BJ (cell line): ENCODE results near the gene ARHGEF17. TPM values are rescaled to one million over a fixed set of nuclear protein-coding genes. Genes with fewer than 3 reads are reported as not detected.

Source experiments
- CTCF ChIA-PET: fragments of 350-600 bp; formaldehyde crosslinking; extraction: SDS; loops from one replicate; lab custom pipeline; 2021; ENCODE audit warnings: antibody characterized with exemption, inconsistent platforms; lab: Yijun Ruan, JAX
- POLR2A ChIA-PET: fragments of 300-600 bp; sonication (Branson Sonifier 250); formaldehyde crosslinking; extraction: SDS; loops from one replicate; lab custom pipeline; 2021; ENCODE audit warnings: antibody characterized with exemption; lab: Charles Lee
- DNase-seq: peaks from one replicate; pipeline ENCODE4 v3.0.0-alpha.2; 2011; ENCODE audit warnings: low read depth
- H3K27me3 ChIP-seq: 2 replicates; pipeline ENCODE4 v1.6.0; 2011; ENCODE audit warnings: low read length; ENCODE audit not compliant: control insufficient read depth, insufficient read depth
- H3K36me3 ChIP-seq: 2 replicates; pipeline ENCODE4 v1.5.1; 2011; ENCODE audit warnings: low read length; ENCODE audit not compliant: control insufficient read depth, insufficient read depth
- H3K4me3 ChIP-seq: 2 replicates; pipeline ENCODE4 v1.5.1; 2011; ENCODE audit warnings: low read depth, mild to moderate bottlenecking, control low read depth, low read length
- polyA plus RNA-seq: library from polyadenylated mRNA; depleted of rRNA; stranded (reverse); fragments of >200 nt; gene quantifications from 2 replicates; pipeline ENCODE4 v1.2.3, GENCODE V29; 2011
- TF ChIP-seq, protein P1 (sequence below): IDR thresholded peaks from 2 replicates; pipeline ENCODE4 v1.5.1; 2011; ENCODE audit warnings: low read depth, mild to moderate bottlenecking, control low read depth, inconsistent platforms, low read length, moderate library complexity; ENCODE audit not compliant: insufficient read depth

The ARHGEF17 gene
- polyA plus RNA-seq, 1 experiment: 85.7 TPM

GRCh38 chr11:73315293-73316020, 7.4 kb downstream of the ARHGEF17 start:
- Histone ChIP-seq H3K4me3 (peak overlapping the region; percentile 10; the same call in 1 of the 2 replicates), H3K27me3 (no peaks in the 10 kb centered on the region), H3K36me3 (peaks cover 19% of the 10 kb centered on the region)
- TF ChIP-seq, protein P1, sequence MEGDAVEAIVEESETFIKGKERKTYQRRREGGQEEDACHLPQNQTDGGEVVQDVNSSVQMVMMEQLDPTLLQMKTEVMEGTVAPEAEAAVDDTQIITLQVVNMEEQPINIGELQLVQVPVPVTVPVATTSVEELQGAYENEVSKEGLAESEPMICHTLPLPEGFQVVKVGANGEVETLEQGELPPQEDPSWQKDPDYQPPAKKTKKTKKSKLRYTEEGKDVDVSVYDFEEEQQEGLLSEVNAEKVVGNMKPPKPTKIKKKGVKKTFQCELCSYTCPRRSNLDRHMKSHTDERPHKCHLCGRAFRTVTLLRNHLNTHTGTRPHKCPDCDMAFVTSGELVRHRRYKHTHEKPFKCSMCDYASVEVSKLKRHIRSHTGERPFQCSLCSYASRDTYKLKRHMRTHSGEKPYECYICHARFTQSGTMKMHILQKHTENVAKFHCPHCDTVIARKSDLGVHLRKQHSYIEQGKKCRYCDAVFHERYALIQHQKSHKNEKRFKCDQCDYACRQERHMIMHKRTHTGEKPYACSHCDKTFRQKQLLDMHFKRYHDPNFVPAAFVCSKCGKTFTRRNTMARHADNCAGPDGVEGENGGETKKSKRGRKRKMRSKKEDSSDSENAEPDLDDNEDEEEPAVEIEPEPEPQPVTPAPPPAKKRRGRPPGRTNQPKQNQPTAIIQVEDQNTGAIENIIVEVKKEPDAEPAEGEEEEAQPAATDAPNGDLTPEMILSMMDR: no peak
- no peak for DNase-seq
- ChIA-PET POLR2A (interaction anchor here (1.4 kb wide), 1 partner anchor 19 kb away, joined by 19 read pairs; no protein-coding TSS in a partner anchor), CTCF (interaction anchor here (1.0 to 11.3 kb wide), 4 partner anchors 9 to 22 kb away, joined by 5 to 259 read pairs (median 16); no protein-coding TSS in a partner anchor)

DNA sequence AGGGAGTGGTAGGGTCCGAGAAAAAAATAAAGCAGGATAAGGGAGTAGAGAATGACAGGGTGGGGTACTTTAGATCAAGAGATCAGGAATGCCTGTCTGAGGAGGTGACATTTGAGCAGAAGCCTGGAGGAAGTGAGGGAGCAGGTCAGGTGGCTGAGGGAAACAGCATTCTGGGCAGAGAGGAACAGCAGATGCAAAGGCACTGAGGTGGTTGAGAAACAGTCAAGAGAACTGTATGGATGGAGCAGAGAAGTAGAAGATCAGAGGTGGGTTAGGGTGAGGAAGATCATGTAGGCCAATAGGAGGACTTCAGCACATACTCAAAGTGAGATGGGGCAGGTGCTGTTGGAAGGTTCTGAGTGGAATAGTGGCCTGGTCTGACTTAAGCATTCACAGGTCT, 8.3 kb downstream of the ARHGEF17 start:
- ChIA-PET CTCF (interaction anchor here (2.7 to 3.8 kb wide), 2 partner anchors 9 to 19 kb away, joined by 11 to 20 read pairs; no protein-coding TSS in a partner anchor), POLR2A (no interaction called here)
- TF ChIP-seq, protein P1: no peak
- peaks cover 14% of the 10 kb centered on the region for H3K36me3 ChIP-seq
- H3K4me3 ChIP-seq: no peak overlapping the region
- no peak for DNase-seq
- H3K27me3 ChIP-seq: no peaks in the 10 kb centered on the region

GRCh38 chr11:73317373-73317772, 9.3 kb downstream of the ARHGEF17 start:
- ChIA-PET POLR2A (no interaction called here), CTCF (interaction anchor here (1.7 to 3.8 kb wide), 3 partner anchors 10 to 34 kb away, joined by 3 to 20 read pairs (median 11); no protein-coding TSS in a partner anchor)
- Histone ChIP-seq H3K36me3 (peaks cover 11% of the 10 kb centered on the region), H3K27me3 (no peaks in the 10 kb centered on the region), H3K4me3 (no peak overlapping the region)
- no peak for DNase-seq
- TF ChIP-seq, protein P1: no peak

DNA sequence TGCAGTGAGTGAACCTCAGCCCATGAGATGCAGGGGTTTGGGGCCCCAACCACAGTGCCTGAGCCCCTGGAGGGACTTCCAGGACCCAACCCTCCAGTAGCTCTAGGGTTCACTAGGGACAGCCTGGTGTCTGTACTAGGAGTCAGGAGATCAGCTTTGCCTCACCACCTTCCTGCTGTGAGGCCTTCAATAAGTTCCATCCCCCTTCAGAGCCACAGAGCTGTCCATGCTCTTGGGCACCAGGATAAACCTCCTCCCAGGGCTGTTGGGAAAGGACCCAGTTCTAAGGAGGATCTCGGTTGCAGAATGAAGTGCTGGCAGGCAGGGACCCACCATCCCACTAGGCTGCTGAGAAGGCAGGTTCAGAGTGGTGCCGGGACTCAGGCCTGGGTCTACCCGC, 9.7 kb downstream of the ARHGEF17 start:
- POLR2A ChIA-PET: interaction anchor here (0.7 kb wide), 1 partner anchor 8 kb away, joined by 3 read pairs; no protein-coding TSS in a partner anchor
- Histone ChIP-seq H3K36me3 (peaks cover 11% of the 10 kb centered on the region), H3K4me3 (no peak overlapping the region), H3K27me3 (no peaks in the 10 kb centered on the region)
- TF ChIP-seq, protein P1: no peak
- DNase-seq: no peak
- CTCF ChIA-PET: interaction anchor here (0.6 to 3.8 kb wide), 4 partner anchors 11 to 1895 kb away, joined by 3 to 20 read pairs (median 7); no protein-coding TSS in a partner anchor

DNA sequence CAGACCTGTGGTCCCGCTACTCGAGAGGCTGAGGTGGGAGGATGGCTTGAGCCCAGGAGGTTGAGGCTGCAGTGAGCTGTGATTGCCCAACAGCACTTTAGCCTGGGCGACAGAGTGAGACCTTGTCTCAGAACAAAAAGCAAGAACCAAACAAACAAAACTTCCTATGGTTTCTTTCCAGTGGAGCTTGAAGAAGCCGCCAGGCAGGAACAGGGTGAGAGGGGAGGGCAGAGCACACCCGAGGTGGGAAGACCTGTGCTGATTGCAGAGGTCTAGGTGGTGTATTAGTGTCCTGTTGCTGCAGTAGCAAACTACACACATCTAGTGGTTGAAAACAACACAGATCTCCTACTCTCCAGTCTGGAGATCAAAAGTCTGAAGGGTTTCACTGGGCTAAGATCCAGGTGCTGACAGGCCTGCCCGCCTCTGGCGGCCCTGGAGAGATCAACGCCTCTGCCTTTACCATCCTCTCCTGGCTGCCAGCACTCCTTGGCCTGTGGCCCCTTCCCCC, 10.5 kb downstream of the ARHGEF17 start:
- CTCF ChIA-PET: interaction anchor here (0.6 to 3.8 kb wide), 4 partner anchors 11 to 1894 kb away, joined by 3 to 20 read pairs (median 7); no protein-coding TSS in a partner anchor
- POLR2A ChIA-PET: interaction anchor here (0.7 kb wide), 1 partner anchor 9 kb away, joined by 3 read pairs; no protein-coding TSS in a partner anchor
- Histone ChIP-seq H3K36me3 (peaks cover 9% of the 10 kb centered on the region), H3K27me3 (no peaks in the 10 kb centered on the region), H3K4me3 (no peak overlapping the region)
- TF ChIP-seq, protein P1: no peak
- DNase-seq: no peak
